Measurements from ENCODE around the gene FOXP4.

FOXP4 gene

GRCh38 chr6:41509580-41509979, 36.6 kb upstream of the FOXP4 start:
- ATAC-seq (replicated peaks; ENCODE audit: extremely low read depth, poor library complexity, severe bottlenecking), result no peak
- Mint-ChIP-seq H3K9me3 (no peaks in the 10 kb centered on the region), H3K36me3 (ENCODE audit: insufficient read depth) (peaks cover 2% of the 10 kb centered on the region), H3K4me3 (no peak overlapping the region), H3K27ac (ENCODE audit: low read depth) (no peak overlapping the region), H3K27me3 (peaks cover 38% of the 10 kb centered on the region), H3K4me1 (peaks cover 4% of the 10 kb centered on the region)
- no peak for DNase-seq (ENCODE audit: low spot score in 2 of 2)

GRCh38 chr6:41511443-41512060, 34.6 kb upstream of the FOXP4 start:
- Mint-ChIP-seq H3K27ac (ENCODE audit: low read depth) (no peak overlapping the region), H3K4me3 (no peak overlapping the region), H3K36me3 (ENCODE audit: insufficient read depth) (peaks cover 2% of the 10 kb centered on the region), H3K9me3 (no peaks in the 10 kb centered on the region), H3K27me3 (peaks cover 18% of the 10 kb centered on the region), H3K4me1 (no peaks in the 10 kb centered on the region)
- no peak for ATAC-seq (replicated peaks; ENCODE audit: extremely low read depth, poor library complexity, severe bottlenecking)
- DNase-seq (ENCODE audit: low spot score in 2 of 2), result no peak

- H3K27me3 Mint-ChIP-seq, result peaks cover 13% of the 10 kb centered on the region
- H3K4me3 Mint-ChIP-seq, result no peak overlapping the region
- no peaks in the 10 kb centered on the region for H3K4me1 Mint-ChIP-seq
- no peak for DNase-seq (ENCODE audit: low spot score in 2 of 2)
- peaks cover 2% of the 10 kb centered on the region for H3K36me3 Mint-ChIP-seq (ENCODE audit: insufficient read depth)
- H3K9me3 Mint-ChIP-seq, result no peaks in the 10 kb centered on the region
- no peak overlapping the region for H3K27ac Mint-ChIP-seq (ENCODE audit: low read depth)
- ATAC-seq (replicated peaks; ENCODE audit: extremely low read depth, poor library complexity, severe bottlenecking), result no peak
Observed at GRCh38 chr6:41512146-41512701, 34.0 kb upstream of the FOXP4 start.

GRCh38 chr6:41515995-41516394, 30.2 kb upstream of the FOXP4 start:
- DNase-seq (ENCODE audit: low spot score in 2 of 2) (no peak), ATAC-seq (replicated peaks; ENCODE audit: extremely low read depth, poor library complexity, severe bottlenecking) (no peak)
- H3K9me3 Mint-ChIP-seq, result no peaks in the 10 kb centered on the region
- no peaks in the 10 kb centered on the region for H3K4me1 Mint-ChIP-seq
- H3K27me3 Mint-ChIP-seq, result peaks cover 3% of the 10 kb centered on the region
- no peak overlapping the region for H3K27ac Mint-ChIP-seq (ENCODE audit: low read depth)
- no peak overlapping the region for H3K4me3 Mint-ChIP-seq
- no peaks in the 10 kb centered on the region for H3K36me3 Mint-ChIP-seq (ENCODE audit: insufficient read depth)

- ATAC-seq (replicated peaks; ENCODE audit: extremely low read depth, poor library complexity, severe bottlenecking) (no peak), DNase-seq (ENCODE audit: low spot score in 2 of 2) (no peak)
- H3K9me3 Mint-ChIP-seq, result no peaks in the 10 kb centered on the region
- H3K27me3 Mint-ChIP-seq, result peaks cover 18% of the 10 kb centered on the region
- H3K4me3 Mint-ChIP-seq, result no peak overlapping the region
- H3K4me1 Mint-ChIP-seq, result no peaks in the 10 kb centered on the region
- H3K36me3 Mint-ChIP-seq (ENCODE audit: insufficient read depth), result no peaks in the 10 kb centered on the region
- H3K27ac Mint-ChIP-seq (ENCODE audit: low read depth), result no peak overlapping the region
Observed at GRCh38 chr6:41518118-41518517, 28.1 kb upstream of the FOXP4 start.

- no peaks in the 10 kb centered on the region for H3K9me3 Mint-ChIP-seq
- no peak overlapping the region for H3K4me3 Mint-ChIP-seq
- no peaks in the 10 kb centered on the region for H3K36me3 Mint-ChIP-seq (ENCODE audit: insufficient read depth)
- H3K27me3 Mint-ChIP-seq, result peaks cover 30% of the 10 kb centered on the region
- no peaks in the 10 kb centered on the region for H3K4me1 Mint-ChIP-seq
- H3K27ac Mint-ChIP-seq (ENCODE audit: low read depth), result no peak overlapping the region
- DNase-seq (ENCODE audit: low spot score in 2 of 2) (no peak), ATAC-seq (replicated peaks; ENCODE audit: extremely low read depth, poor library complexity, severe bottlenecking) (no peak)
Observed at GRCh38 chr6:41519305-41519744, 26.9 kb upstream of the FOXP4 start.

- H3K27ac Mint-ChIP-seq (ENCODE audit: low read depth), result no peak overlapping the region
- no peaks in the 10 kb centered on the region for H3K9me3 Mint-ChIP-seq
- no peaks in the 10 kb centered on the region for H3K4me1 Mint-ChIP-seq
- ATAC-seq (replicated peaks; ENCODE audit: extremely low read depth, poor library complexity, severe bottlenecking) (no peak), DNase-seq (ENCODE audit: low spot score in 2 of 2) (no peak)
- H3K4me3 Mint-ChIP-seq, result no peak overlapping the region
- no peaks in the 10 kb centered on the region for H3K36me3 Mint-ChIP-seq (ENCODE audit: insufficient read depth)
- peaks cover 36% of the 10 kb centered on the region for H3K27me3 Mint-ChIP-seq
Observed at GRCh38 chr6:41519745-41520699, 26.2 kb upstream of the FOXP4 start.

GRCh38 chr6:41522780-41523548, 23.2 kb upstream of the FOXP4 start:
- ATAC-seq (replicated peaks; ENCODE audit: extremely low read depth, poor library complexity, severe bottlenecking), result no peak
- no peaks in the 10 kb centered on the region for H3K4me1 Mint-ChIP-seq
- no peaks in the 10 kb centered on the region for H3K9me3 Mint-ChIP-seq
- no peak overlapping the region for H3K27ac Mint-ChIP-seq (ENCODE audit: low read depth)
- H3K4me3 Mint-ChIP-seq, result no peak overlapping the region
- no peak for DNase-seq (ENCODE audit: low spot score in 2 of 2)
- H3K27me3 Mint-ChIP-seq, result peaks cover 36% of the 10 kb centered on the region
- no peaks in the 10 kb centered on the region for H3K36me3 Mint-ChIP-seq (ENCODE audit: insufficient read depth)

GRCh38 chr6:41523915-41524633, 22.1 kb upstream of the FOXP4 start:
- ATAC-seq (replicated peaks; ENCODE audit: extremely low read depth, poor library complexity, severe bottlenecking), result no peak
- Mint-ChIP-seq H3K27me3 (peaks cover 36% of the 10 kb centered on the region), H3K4me1 (no peaks in the 10 kb centered on the region), H3K4me3 (no peak overlapping the region), H3K9me3 (no peaks in the 10 kb centered on the region), H3K27ac (ENCODE audit: low read depth) (no peak overlapping the region), H3K36me3 (ENCODE audit: insufficient read depth) (no peaks in the 10 kb centered on the region)
- DNase-seq (ENCODE audit: low spot score in 2 of 2), result no peak

- Mint-ChIP-seq H3K27ac (ENCODE audit: low read depth) (no peak overlapping the region), H3K4me1 (no peaks in the 10 kb centered on the region), H3K36me3 (ENCODE audit: insufficient read depth) (no peaks in the 10 kb centered on the region), H3K4me3 (no peak overlapping the region), H3K27me3 (peaks cover 36% of the 10 kb centered on the region), H3K9me3 (no peaks in the 10 kb centered on the region)
- DNase-seq (ENCODE audit: low spot score in 2 of 2), result no peak
- ATAC-seq (replicated peaks; ENCODE audit: extremely low read depth, poor library complexity, severe bottlenecking), result no peak
Observed at GRCh38 chr6:41524634-41525011, 21.6 kb upstream of the FOXP4 start.

- H3K27me3 Mint-ChIP-seq, result peaks cover 20% of the 10 kb centered on the region
- H3K4me3 Mint-ChIP-seq, result no peak overlapping the region
- H3K27ac Mint-ChIP-seq (ENCODE audit: low read depth), result no peak overlapping the region
- no peaks in the 10 kb centered on the region for H3K9me3 Mint-ChIP-seq
- H3K4me1 Mint-ChIP-seq, result peaks cover 19% of the 10 kb centered on the region
- DNase-seq (ENCODE audit: low spot score in 2 of 2) (no peak), ATAC-seq (replicated peaks; ENCODE audit: extremely low read depth, poor library complexity, severe bottlenecking) (no peak)
- peaks cover 4% of the 10 kb centered on the region for H3K36me3 Mint-ChIP-seq (ENCODE audit: insufficient read depth)
Observed at GRCh38 chr6:41527721-41528408, 18.3 kb upstream of the FOXP4 start.
